Testis (tissue), 3 donors: ENCODE results near the gene GGACT. TPM values are rescaled to one million over a fixed set of nuclear protein-coding genes. Genes with fewer than 3 reads are reported as not detected.
"Not testable (repeated sequence)": the region's sequence is repeated elsewhere in the genome, so short reads cannot be mapped to it uniquely, and the experiment has no call there.

Experiments
- DNase-seq: peaks from one replicate; pipeline ENCODE4 v3.0.0-alpha.2; 2019
- H3K27ac ChIP-seq, 2 donors: fragments of 200-600 bp; sonication (generic); one replicate each; pipeline ENCODE4 v1.5.1; 2019
- H3K27me3 ChIP-seq: fragments of 200-600 bp; sonication (generic); one replicate; pipeline ENCODE4 v1.5.1; 2019
- H3K36me3 ChIP-seq: fragments of 200-600 bp; sonication (generic); one replicate; pipeline ENCODE4 v1.5.1; 2017; ENCODE audit warnings: low read depth; ENCODE audit errors: missing control alignments
- H3K4me1 ChIP-seq: fragments of 200-600 bp; sonication (generic); one replicate; pipeline ENCODE4 v1.5.1; 2019
- H3K4me3 ChIP-seq, 2 donors: fragments of 200-600 bp; sonication (generic); one replicate each; pipeline ENCODE4 v1.5.1; 2017 to 2019
- H3K9me3 ChIP-seq: fragments of 200-600 bp; sonication (generic); one replicate; pipeline ENCODE4 v1.5.1; 2017
- CTCF ChIP-seq, 3 experiments: fragments of 450-650 bp in 2 of 3; fragments of 200-600 bp in 1 of 3; sonication (generic) in 1 of 3; IDR thresholded peaks; one replicate each; pipeline ENCODE4 v1.5.1; 2016 to 2019; ENCODE audit warnings: antibody characterized with exemption in 3 of 3, mild to moderate bottlenecking in 2 of 3, moderate library complexity in 1 of 3
- POLR2A ChIP-seq: fragments of 450-650 bp; IDR thresholded peaks from one replicate; pipeline ENCODE4 v1.6.1; 2017; ENCODE audit warnings: antibody characterized with exemption, mild to moderate bottlenecking, moderate library complexity
- whole genome bisulfite sequencing, 2 donors: methylation state at CpG; one replicate each; pipeline ENCODE4 v1.1.5; 2018; 5-methylcytosine and 5-hydroxymethylcytosine counted together
- intact Hi-C: fragments of 100-400 bp; cut with DNase I; formaldehyde crosslinking; loops from one replicate; pipeline ENCODE4 v1.15.1; 2023; ENCODE audit warnings: low total_unique reads
- polyA plus RNA-seq: library from polyadenylated mRNA; stranded (reverse); fragments of 350-450 nt; fragmentation: Illumina TruSeq; extraction: RNeasy Lipid Tissue Mini Kit (QIAGEN cat#74804); gene quantifications from one replicate; pipeline ENCODE4 v1.2.3, GENCODE V29; 2014; ENCODE audit warnings: low read depth, low replicate concordance; ENCODE audit not compliant: insufficient read depth
- total RNA-seq, 2 donors: library from RNA; depleted of rRNA; stranded (reverse); fragments of >200 nt; gene quantifications; one replicate each; pipeline ENCODE4 v1.2.3, GENCODE V29; 2016

GGACT gene
- total and polyA plus RNA-seq, 3 donors from 2014 or later = 9.8 to 30.0 (median 18.9) TPM

DNA sequence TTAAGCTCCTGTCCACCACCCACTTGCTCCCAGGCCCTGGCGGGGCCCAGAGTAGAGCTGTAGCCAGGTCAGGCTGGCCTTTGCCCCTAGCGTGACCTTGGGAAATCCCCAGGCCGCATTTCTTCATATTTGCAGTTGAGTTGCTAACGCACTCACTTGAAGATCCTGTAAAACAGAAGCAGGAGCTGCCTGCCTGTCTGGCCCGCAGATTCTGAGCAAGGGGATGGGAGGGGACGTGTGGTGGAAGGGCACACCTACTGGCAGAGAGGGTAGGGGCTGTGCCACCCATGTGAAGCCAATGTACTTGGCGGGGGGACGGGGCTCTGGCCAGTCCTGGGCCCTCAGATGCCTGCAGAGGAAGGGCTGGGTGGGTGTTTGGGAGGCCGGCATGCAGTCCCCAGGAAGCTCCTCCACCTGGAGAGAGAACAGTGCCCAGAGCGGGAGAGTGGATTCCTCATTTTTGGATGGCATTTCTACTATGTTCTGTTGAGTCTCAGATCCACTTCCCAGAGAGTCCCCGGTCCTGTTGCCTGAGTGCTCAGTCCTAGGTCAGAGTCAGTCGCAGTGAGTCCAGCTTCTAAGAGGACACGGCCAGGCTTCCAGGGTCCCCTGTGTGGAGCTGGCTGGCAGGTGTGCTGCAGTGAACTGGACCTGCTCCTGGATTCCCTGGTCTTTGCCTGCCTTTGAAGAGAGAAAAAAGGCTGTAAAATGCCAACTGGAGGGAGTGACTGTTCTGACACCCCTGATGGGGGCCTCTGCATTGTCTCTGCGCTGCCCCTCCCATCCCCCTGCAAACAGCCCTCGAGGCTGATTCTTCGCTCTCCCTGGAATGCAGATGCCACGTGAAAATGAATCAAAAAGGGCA is 62.9 kb downstream of the GGACT start:
- Histone ChIP-seq H3K27me3 (no peaks in the 10 kb centered on the region), H3K4me3 (no peak overlapping the region), H3K4me1 (peaks cover 2% of the 10 kb centered on the region), H3K36me3 (no peaks in the 10 kb centered on the region), H3K27ac (no peak overlapping the region), H3K9me3 (no peaks in the 10 kb centered on the region)
- no peak for DNase-seq
- intact Hi-C loops = no loop called here
- WGBS, 2 donors = 90% methylated on average over 12 to 17 of the region's 17 CpGs
- TF ChIP-seq POLR2A (no peak), CTCF (IDR thresholded peaks at IDR 0.05) (no peak)

GRCh38 chr13:100524688-100525087 is 63.9 kb downstream of the GGACT start:
- H3K4me1 ChIP-seq, intact Hi-C loops, H3K27me3 ChIP-seq, H3K27ac ChIP-seq, DNase-seq, H3K4me3 ChIP-seq, H3K36me3 ChIP-seq, H3K9me3 ChIP-seq: not testable (repeated sequence)
- 92 to 94% methylated on average over 5 of the region's 5 CpGs for WGBS, 2 donors

- no peak for DNase-seq
- WGBS, 2 donors = 83 to 92% methylated on average over 8 of the region's 8 CpGs
- no peaks in the 10 kb centered on the region for H3K27me3 ChIP-seq
- no peak overlapping the region for H3K27ac ChIP-seq
- no peaks in the 10 kb centered on the region for H3K36me3 ChIP-seq
- intact Hi-C loops = no loop called here
- H3K4me1 ChIP-seq = no peaks in the 10 kb centered on the region
- no peaks in the 10 kb centered on the region for H3K9me3 ChIP-seq
- TF ChIP-seq CTCF (IDR thresholded peaks at IDR 0.05) (no peak), POLR2A (no peak)
- no peak overlapping the region for H3K4me3 ChIP-seq
Observed at GRCh38 chr13:100523981-100524386, 64.6 kb downstream of the GGACT start.

GRCh38 chr13:100523411-100523810 is 65.2 kb downstream of the GGACT start:
- Histone ChIP-seq H3K36me3 (no peaks in the 10 kb centered on the region), H3K27ac (no peak overlapping the region), H3K4me1 (no peaks in the 10 kb centered on the region), H3K27me3 (no peaks in the 10 kb centered on the region), H3K4me3 (no peak overlapping the region), H3K9me3 (no peaks in the 10 kb centered on the region)
- intact Hi-C loops = no loop called here
- TF ChIP-seq CTCF (IDR thresholded peaks at IDR 0.05) (no peak), POLR2A (no peak)
- DNase-seq = no peak
- 88 to 95% methylated on average over 14 of the region's 14 CpGs for WGBS, 2 donors

DNA sequence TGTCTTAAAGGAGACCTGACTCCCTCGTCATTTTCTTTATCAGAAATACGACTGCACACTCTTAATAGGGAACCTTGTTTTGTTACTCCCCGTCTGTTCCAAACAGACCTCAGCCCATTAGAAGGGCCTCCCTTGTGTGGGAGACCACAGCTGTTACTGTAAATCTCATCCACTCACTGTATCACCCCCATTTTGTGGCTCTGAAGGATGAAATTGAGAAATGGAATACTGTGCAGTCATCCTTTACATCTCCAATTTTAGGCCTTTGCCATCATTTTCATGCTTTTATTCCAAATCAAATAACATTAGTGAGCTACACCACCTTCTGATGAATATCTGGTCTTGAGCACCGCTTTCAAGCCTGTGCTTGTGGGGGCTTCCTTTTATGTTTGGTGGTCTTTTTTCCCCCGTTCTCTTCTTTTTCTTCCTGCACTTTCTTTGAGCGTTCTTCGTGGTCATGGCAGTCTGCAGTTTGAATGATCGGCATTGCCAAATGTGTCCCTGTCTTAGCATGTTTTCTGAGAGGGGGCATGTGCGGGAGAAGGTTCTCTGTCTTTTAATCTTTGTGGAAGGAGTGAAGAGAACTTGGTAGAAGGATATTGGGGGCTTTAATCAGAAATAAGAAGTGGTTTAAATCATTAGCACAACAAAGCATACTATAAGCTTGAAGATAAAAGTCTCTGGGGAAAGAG is 65.8 kb downstream of the GGACT start:
- no peaks in the 10 kb centered on the region for H3K4me1 ChIP-seq
- TF ChIP-seq CTCF (IDR thresholded peaks at IDR 0.05) = no peak
- no peak for TF ChIP-seq POLR2A
- no peak overlapping the region for H3K27ac ChIP-seq
- no peak for DNase-seq
- WGBS, 2 donors = 80 to 88% methylated on average over 9 of the region's 9 CpGs
- H3K4me3 ChIP-seq = no peak overlapping the region
- no peaks in the 10 kb centered on the region for H3K9me3 ChIP-seq
- no peaks in the 10 kb centered on the region for H3K36me3 ChIP-seq
- H3K27me3 ChIP-seq = no peaks in the 10 kb centered on the region
- intact Hi-C loops = no loop called here
